ENCODE measurements around the gene CRHR2. TPM values are rescaled to one million over a fixed set of nuclear protein-coding genes. Genes with fewer than 3 reads are reported as not detected.

The CRHR2 gene
- total RNA-seq, 1 experiment from 2014 or later, result 0.22 TPM

DNA sequence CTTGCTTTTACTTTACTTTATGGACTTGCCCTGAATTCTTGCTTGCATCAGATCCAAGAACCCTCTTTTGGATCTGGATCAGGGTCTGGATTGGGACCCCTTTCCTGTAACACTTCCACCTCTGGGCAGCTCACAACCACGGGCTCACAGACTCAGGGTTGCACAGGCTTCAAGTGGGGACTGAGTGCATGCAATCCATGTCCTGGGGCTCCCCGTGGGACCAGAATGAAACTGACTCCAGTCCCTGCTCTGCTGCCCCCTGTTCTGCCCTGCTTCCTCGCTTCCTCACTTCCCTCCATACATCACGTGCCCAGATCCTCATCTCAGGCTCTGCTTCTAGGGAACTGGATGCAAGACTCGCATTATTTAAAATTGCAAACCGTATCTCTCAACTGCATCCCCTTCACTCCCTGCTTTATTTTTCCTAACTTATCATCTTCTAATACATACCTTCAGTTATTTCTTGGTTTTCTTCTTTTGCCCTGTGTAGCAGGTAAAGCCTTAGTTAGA, 46.4 kb upstream of the CRHR2 start:
- ChIA-PET POLR2A (no interaction called here), CTCF (interaction anchor here (1.0 to 1.1 kb wide), 2 partner anchors 13 to 46 kb away, joined by 5 read pairs; partner anchors contain the start of gene CRHR2)
- Mint-ChIP-seq H3K27me3 (ENCODE audit: low read depth) (peaks cover 15% of the 10 kb centered on the region), H3K36me3 (no peaks in the 10 kb centered on the region), H3K4me1 (peaks cover 41% of the 10 kb centered on the region), H3K27ac (no peak overlapping the region; the same call in 1 of the 2 replicates), H3K4me3 (no peak overlapping the region), H3K9me3 (no peaks in the 10 kb centered on the region)
- TF ChIP-seq, protein P1, sequence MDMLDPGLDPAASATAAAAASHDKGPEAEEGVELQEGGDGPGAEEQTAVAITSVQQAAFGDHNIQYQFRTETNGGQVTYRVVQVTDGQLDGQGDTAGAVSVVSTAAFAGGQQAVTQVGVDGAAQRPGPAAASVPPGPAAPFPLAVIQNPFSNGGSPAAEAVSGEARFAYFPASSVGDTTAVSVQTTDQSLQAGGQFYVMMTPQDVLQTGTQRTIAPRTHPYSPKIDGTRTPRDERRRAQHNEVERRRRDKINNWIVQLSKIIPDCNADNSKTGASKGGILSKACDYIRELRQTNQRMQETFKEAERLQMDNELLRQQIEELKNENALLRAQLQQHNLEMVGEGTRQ (CRISPR knock-in tag; IDR thresholded peaks at IDR 0.05), result peak; percentile 22; the same call in 1 of the 2 replicates
- no peak for TF ChIP-seq NR1H2 (CRISPR knock-in tag; IDR thresholded peaks at IDR 0.05)
- no peak for DNase-seq (ENCODE audit: low spot score)
- no peak for ATAC-seq

DNA sequence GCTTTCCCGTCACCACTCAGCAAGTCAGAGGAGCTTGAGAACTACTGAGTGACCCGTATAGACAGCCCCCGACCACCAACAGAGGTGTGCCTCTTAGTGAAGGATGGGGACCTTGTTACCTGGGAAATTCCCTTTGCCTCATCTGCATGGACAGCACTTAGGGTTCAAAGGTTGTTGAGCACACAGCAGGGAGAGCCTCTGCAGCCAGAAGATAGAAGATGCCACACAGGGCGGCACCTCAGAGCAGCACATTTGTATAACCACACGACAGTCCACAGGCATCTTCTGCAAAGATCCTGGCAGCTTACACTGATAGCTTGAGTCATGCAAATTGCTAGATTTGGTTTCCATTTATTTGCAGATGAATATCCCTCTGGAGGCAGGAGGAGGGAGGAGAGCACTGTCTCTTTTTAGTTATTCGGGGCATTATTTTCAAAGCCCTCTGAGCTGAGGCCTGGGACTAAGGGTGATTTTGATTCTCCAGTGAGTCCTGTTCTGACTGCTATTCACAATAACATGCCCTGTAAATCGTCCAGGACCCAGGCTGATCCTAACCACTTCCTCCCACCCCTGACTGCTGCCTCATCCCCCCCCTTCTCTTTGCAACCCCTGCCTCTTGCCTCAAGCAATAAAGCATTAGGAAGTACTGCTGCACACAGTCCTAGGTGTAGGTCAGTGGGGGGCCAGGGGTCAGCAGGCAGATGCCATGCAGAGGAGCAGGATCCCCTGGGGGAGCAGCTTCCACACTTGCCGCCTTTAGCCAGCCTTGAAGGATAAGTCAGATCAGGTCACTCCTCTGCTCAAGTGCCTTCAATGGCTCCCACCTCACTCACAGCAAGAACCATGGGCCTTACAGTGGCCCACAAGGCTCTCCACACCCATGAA, 45.0 kb upstream of the CRHR2 start:
- H3K4me3 Mint-ChIP-seq, result no peak overlapping the region
- no peak for DNase-seq (ENCODE audit: low spot score)
- POLR2A ChIA-PET, result no interaction called here
- H3K27ac Mint-ChIP-seq, result peak overlapping the region; percentile 87
- H3K4me1 Mint-ChIP-seq, result peaks cover 41% of the 10 kb centered on the region
- H3K36me3 Mint-ChIP-seq, result no peaks in the 10 kb centered on the region
- CTCF ChIA-PET, result interaction anchor here (0.6 to 1.8 kb wide), 8 partner anchors 11 to 723 kb away, joined by 3 to 5 read pairs (median 4); partner anchors contain the start of gene CRHR2
- peaks cover 15% of the 10 kb centered on the region for H3K27me3 Mint-ChIP-seq (ENCODE audit: low read depth)
- H3K9me3 Mint-ChIP-seq, result no peaks in the 10 kb centered on the region
- ATAC-seq, result peak; percentile 61
- no peak for TF ChIP-seq RELA (CRISPR knock-in tag; IDR thresholded peaks at IDR 0.05; ENCODE audit: borderline replicate concordance)
- TF ChIP-seq, protein P2, sequence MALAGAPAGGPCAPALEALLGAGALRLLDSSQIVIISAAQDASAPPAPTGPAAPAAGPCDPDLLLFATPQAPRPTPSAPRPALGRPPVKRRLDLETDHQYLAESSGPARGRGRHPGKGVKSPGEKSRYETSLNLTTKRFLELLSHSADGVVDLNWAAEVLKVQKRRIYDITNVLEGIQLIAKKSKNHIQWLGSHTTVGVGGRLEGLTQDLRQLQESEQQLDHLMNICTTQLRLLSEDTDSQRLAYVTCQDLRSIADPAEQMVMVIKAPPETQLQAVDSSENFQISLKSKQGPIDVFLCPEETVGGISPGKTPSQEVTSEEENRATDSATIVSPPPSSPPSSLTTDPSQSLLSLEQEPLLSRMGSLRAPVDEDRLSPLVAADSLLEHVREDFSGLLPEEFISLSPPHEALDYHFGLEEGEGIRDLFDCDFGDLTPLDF (CRISPR knock-in tag; IDR thresholded peaks at IDR 0.05), result 0 out of 2 replicates have a peak, but pooled peaks have one; percentile 29
- TF ChIP-seq NR2C2 (CRISPR knock-in tag; IDR thresholded peaks at IDR 0.05), result 0 out of 2 replicates have a peak, but pooled peaks have one; percentile 54
- peak; percentile 92 for TF ChIP-seq GTF2I (CRISPR knock-in tag; conservative IDR thresholded peaks at IDR 0.05)
- TF ChIP-seq ZNF396 (CRISPR knock-in tag; IDR thresholded peaks at IDR 0.05; ENCODE audit: borderline replicate concordance), result no peak
- 0 out of 2 replicates have a peak, but pooled peaks have one; percentile 37 for TF ChIP-seq FOXP1 (CRISPR knock-in tag; IDR thresholded peaks at IDR 0.05; ENCODE audit: borderline replicate concordance)
- TF ChIP-seq SOX15 (CRISPR knock-in tag; IDR thresholded peaks at IDR 0.05), result no peak
- no peak; the same call in 1 of the 2 replicates for TF ChIP-seq TEAD1 (CRISPR knock-in tag; IDR thresholded peaks at IDR 0.05)
- TF ChIP-seq, protein P3, sequence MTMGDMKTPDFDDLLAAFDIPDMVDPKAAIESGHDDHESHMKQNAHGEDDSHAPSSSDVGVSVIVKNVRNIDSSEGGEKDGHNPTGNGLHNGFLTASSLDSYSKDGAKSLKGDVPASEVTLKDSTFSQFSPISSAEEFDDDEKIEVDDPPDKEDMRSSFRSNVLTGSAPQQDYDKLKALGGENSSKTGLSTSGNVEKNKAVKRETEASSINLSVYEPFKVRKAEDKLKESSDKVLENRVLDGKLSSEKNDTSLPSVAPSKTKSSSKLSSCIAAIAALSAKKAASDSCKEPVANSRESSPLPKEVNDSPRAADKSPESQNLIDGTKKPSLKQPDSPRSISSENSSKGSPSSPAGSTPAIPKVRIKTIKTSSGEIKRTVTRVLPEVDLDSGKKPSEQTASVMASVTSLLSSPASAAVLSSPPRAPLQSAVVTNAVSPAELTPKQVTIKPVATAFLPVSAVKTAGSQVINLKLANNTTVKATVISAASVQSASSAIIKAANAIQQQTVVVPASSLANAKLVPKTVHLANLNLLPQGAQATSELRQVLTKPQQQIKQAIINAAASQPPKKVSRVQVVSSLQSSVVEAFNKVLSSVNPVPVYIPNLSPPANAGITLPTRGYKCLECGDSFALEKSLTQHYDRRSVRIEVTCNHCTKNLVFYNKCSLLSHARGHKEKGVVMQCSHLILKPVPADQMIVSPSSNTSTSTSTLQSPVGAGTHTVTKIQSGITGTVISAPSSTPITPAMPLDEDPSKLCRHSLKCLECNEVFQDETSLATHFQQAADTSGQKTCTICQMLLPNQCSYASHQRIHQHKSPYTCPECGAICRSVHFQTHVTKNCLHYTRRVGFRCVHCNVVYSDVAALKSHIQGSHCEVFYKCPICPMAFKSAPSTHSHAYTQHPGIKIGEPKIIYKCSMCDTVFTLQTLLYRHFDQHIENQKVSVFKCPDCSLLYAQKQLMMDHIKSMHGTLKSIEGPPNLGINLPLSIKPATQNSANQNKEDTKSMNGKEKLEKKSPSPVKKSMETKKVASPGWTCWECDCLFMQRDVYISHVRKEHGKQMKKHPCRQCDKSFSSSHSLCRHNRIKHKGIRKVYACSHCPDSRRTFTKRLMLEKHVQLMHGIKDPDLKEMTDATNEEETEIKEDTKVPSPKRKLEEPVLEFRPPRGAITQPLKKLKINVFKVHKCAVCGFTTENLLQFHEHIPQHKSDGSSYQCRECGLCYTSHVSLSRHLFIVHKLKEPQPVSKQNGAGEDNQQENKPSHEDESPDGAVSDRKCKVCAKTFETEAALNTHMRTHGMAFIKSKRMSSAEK (CRISPR knock-in tag; IDR thresholded peaks at IDR 0.05; ENCODE audit: borderline replicate concordance), result peak; percentile 54; the same call in 1 of the 2 replicates
- TF ChIP-seq ZNF263 (CRISPR knock-in tag; IDR thresholded peaks at IDR 0.05; ENCODE audit: low read depth), result no peak
- TF ChIP-seq ZBTB21 (CRISPR knock-in tag; IDR thresholded peaks at IDR 0.05; ENCODE audit: borderline replicate concordance), result no peak
- TF ChIP-seq ZNF423 (CRISPR knock-in tag; IDR thresholded peaks at IDR 0.05), result peak; percentile 32; the same call in 1 of the 2 replicates
